Measurements from ENCODE around the gene EPHA8. TPM values are rescaled to one million over a fixed set of nuclear protein-coding genes. Genes with fewer than 3 reads are reported as not detected.

EPHA8 gene
- total and polyA plus RNA-seq, 2 experiments from 2014 or later, result not detected

GRCh38 chr1:22572818-22573217 is 9.5 kb downstream of the EPHA8 start:
- 0 out of 2 replicates have a peak, but pooled peaks cover 1% of the 10 kb centered on the region for H3F3A ChIP-seq (ENCODE audit: insufficient read depth)
- no peak overlapping the region for H2AFZ ChIP-seq
- no peak overlapping the region for H3K27ac ChIP-seq
- H3K9me3 ChIP-seq (ENCODE audit: low read depth), result no peaks in the 10 kb centered on the region
- H3K27me3 ChIP-seq (replicated peaks; ENCODE audit: insufficient read depth), result peaks cover 46% of the 10 kb centered on the region
- H3K4me2 ChIP-seq (ENCODE audit: unreplicated experiment), result no peak overlapping the region
- in situ Hi-C loops (cut with MboI), result no loop called here
- no peaks in the 10 kb centered on the region for H3K4me1 ChIP-seq (ENCODE audit: insufficient read depth)
- H3K36me3 ChIP-seq (ENCODE audit: low read depth), result no peaks in the 10 kb centered on the region
- WGBS, 2 experiments (ENCODE audit: low coverage in 1 of 2, low lambda C conversion rate in 2 of 2, missing lambda C conversion rate in 2 of 2), result 8 to 9% methylated on average over 8 to 9 of the region's 9 CpGs
- no peaks in the 10 kb centered on the region for H4K20me1 ChIP-seq (ENCODE audit: insufficient read depth)
- no peaks in the 10 kb centered on the region for H3K9me2 ChIP-seq (ENCODE audit: insufficient read depth)
- TF ChIP-seq EZH2 (IDR thresholded peaks at IDR 0.05; ENCODE audit: insufficient read depth, poor library complexity, severe bottlenecking), result no peak
- H3K79me2 ChIP-seq (ENCODE audit: insufficient read depth), result no peaks in the 10 kb centered on the region
- no peak for DNase-seq
- no peak overlapping the region for H3K9ac ChIP-seq
- no peak overlapping the region for H3K4me3 ChIP-seq

GRCh38 chr1:22573237-22573636 is 9.9 kb downstream of the EPHA8 start:
- Histone ChIP-seq H3K36me3 (ENCODE audit: low read depth) (no peaks in the 10 kb centered on the region), H3K4me3 (no peak overlapping the region), H3K27me3 (replicated peaks; ENCODE audit: insufficient read depth) (peaks cover 44% of the 10 kb centered on the region), H3K79me2 (ENCODE audit: insufficient read depth) (no peaks in the 10 kb centered on the region), H2AFZ (no peak overlapping the region), H3K9me2 (ENCODE audit: insufficient read depth) (no peaks in the 10 kb centered on the region), H3K9ac (no peak overlapping the region), H4K20me1 (ENCODE audit: insufficient read depth) (no peaks in the 10 kb centered on the region), H3K4me1 (ENCODE audit: insufficient read depth) (no peaks in the 10 kb centered on the region), H3K4me2 (ENCODE audit: unreplicated experiment) (no peak overlapping the region), H3K27ac (no peak overlapping the region), H3F3A (ENCODE audit: insufficient read depth) (peaks cover 5% of the 10 kb centered on the region), H3K9me3 (ENCODE audit: low read depth) (no peaks in the 10 kb centered on the region)
- WGBS, 2 experiments (ENCODE audit: low coverage in 1 of 2, low lambda C conversion rate in 2 of 2, missing lambda C conversion rate in 2 of 2), result 20 to 21% methylated on average over 7 of the region's 7 CpGs
- DNase-seq, result no peak
- no peak for TF ChIP-seq EZH2 (IDR thresholded peaks at IDR 0.05; ENCODE audit: insufficient read depth, poor library complexity, severe bottlenecking)
- TF ChIP-seq EZH2phosphoT487 (IDR thresholded peaks at IDR 0.05; ENCODE audit: insufficient read depth, low read depth), result no peak
- in situ Hi-C loops (cut with MboI), result no loop called here

- H2AFZ ChIP-seq, result no peak overlapping the region
- no peaks in the 10 kb centered on the region for H3K79me2 ChIP-seq (ENCODE audit: insufficient read depth)
- no peak for DNase-seq
- no peaks in the 10 kb centered on the region for H3K4me1 ChIP-seq (ENCODE audit: insufficient read depth)
- H3K36me3 ChIP-seq (ENCODE audit: low read depth), result no peaks in the 10 kb centered on the region
- WGBS, 2 experiments (ENCODE audit: low coverage in 1 of 2, low lambda C conversion rate in 2 of 2, missing lambda C conversion rate in 2 of 2), result 38% methylated on average over 8 of the region's 8 CpGs
- no peak overlapping the region for H3K4me2 ChIP-seq (ENCODE audit: unreplicated experiment)
- no peaks in the 10 kb centered on the region for H4K20me1 ChIP-seq (ENCODE audit: insufficient read depth)
- H3K9me3 ChIP-seq (ENCODE audit: low read depth), result no peaks in the 10 kb centered on the region
- peaks cover 18% of the 10 kb centered on the region for H3F3A ChIP-seq (ENCODE audit: insufficient read depth)
- H3K27ac ChIP-seq, result no peak overlapping the region
- H3K27me3 ChIP-seq (replicated peaks; ENCODE audit: insufficient read depth), result peaks cover 39% of the 10 kb centered on the region
- no peak overlapping the region for H3K9ac ChIP-seq
- no peaks in the 10 kb centered on the region for H3K9me2 ChIP-seq (ENCODE audit: insufficient read depth)
- TF ChIP-seq EZH2phosphoT487 (IDR thresholded peaks at IDR 0.05; ENCODE audit: insufficient read depth, low read depth), result no peak
- no peak for TF ChIP-seq EZH2 (IDR thresholded peaks at IDR 0.05; ENCODE audit: insufficient read depth, poor library complexity, severe bottlenecking)
- in situ Hi-C loops (cut with MboI), result no loop called here
- no peak overlapping the region for H3K4me3 ChIP-seq
Observed at GRCh38 chr1:22575532-22576149, 12.4 kb downstream of the EPHA8 start.

GRCh38 chr1:22576150-22576544 is 12.9 kb downstream of the EPHA8 start:
- Histone ChIP-seq H3F3A (ENCODE audit: insufficient read depth) (peaks cover 18% of the 10 kb centered on the region), H3K79me2 (ENCODE audit: insufficient read depth) (no peaks in the 10 kb centered on the region), H3K4me3 (no peak overlapping the region), H3K4me1 (ENCODE audit: insufficient read depth) (no peaks in the 10 kb centered on the region), H4K20me1 (ENCODE audit: insufficient read depth) (no peaks in the 10 kb centered on the region), H3K9me3 (ENCODE audit: low read depth) (no peaks in the 10 kb centered on the region), H3K36me3 (ENCODE audit: low read depth) (no peaks in the 10 kb centered on the region), H3K9me2 (ENCODE audit: insufficient read depth) (no peaks in the 10 kb centered on the region), H2AFZ (no peak overlapping the region), H3K27me3 (replicated peaks; ENCODE audit: insufficient read depth) (peaks cover 42% of the 10 kb centered on the region), H3K4me2 (ENCODE audit: unreplicated experiment) (no peak overlapping the region), H3K27ac (no peak overlapping the region), H3K9ac (no peak overlapping the region)
- 73 to 75% methylated on average over 23 of the region's 23 CpGs for WGBS, 2 experiments (ENCODE audit: low coverage in 1 of 2, low lambda C conversion rate in 2 of 2, missing lambda C conversion rate in 2 of 2)
- DNase-seq, result no peak
- in situ Hi-C loops (cut with MboI), result no loop called here
- TF ChIP-seq EZH2 (IDR thresholded peaks at IDR 0.05; ENCODE audit: insufficient read depth, poor library complexity, severe bottlenecking), result no peak
- no peak for TF ChIP-seq EZH2phosphoT487 (IDR thresholded peaks at IDR 0.05; ENCODE audit: insufficient read depth, low read depth)

- Histone ChIP-seq H3K4me2 (ENCODE audit: unreplicated experiment) (no peak overlapping the region), H3K9me2 (ENCODE audit: insufficient read depth) (no peaks in the 10 kb centered on the region), H2AFZ (no peak overlapping the region), H3K27ac (no peak overlapping the region), H3K9ac (no peak overlapping the region), H3F3A (ENCODE audit: insufficient read depth) (peaks cover 18% of the 10 kb centered on the region), H3K9me3 (ENCODE audit: low read depth) (no peaks in the 10 kb centered on the region), H3K4me3 (no peak overlapping the region), H3K4me1 (ENCODE audit: insufficient read depth) (no peaks in the 10 kb centered on the region), H4K20me1 (ENCODE audit: insufficient read depth) (no peaks in the 10 kb centered on the region), H3K27me3 (replicated peaks; ENCODE audit: insufficient read depth) (peaks cover 42% of the 10 kb centered on the region), H3K79me2 (ENCODE audit: insufficient read depth) (no peaks in the 10 kb centered on the region), H3K36me3 (ENCODE audit: low read depth) (no peaks in the 10 kb centered on the region)
- WGBS, 2 experiments (ENCODE audit: low coverage in 1 of 2, low lambda C conversion rate in 2 of 2, missing lambda C conversion rate in 2 of 2), result 81 to 86% methylated on average over 24 of the region's 24 CpGs
- no peak for DNase-seq
- TF ChIP-seq EZH2phosphoT487 (IDR thresholded peaks at IDR 0.05; ENCODE audit: insufficient read depth, low read depth) (no peak), EZH2 (IDR thresholded peaks at IDR 0.05; ENCODE audit: insufficient read depth, poor library complexity, severe bottlenecking) (no peak)
- in situ Hi-C loops (cut with MboI), result no loop called here
Observed at GRCh38 chr1:22576617-22577016, 13.3 kb downstream of the EPHA8 start.

All from GM23248 (cell line).